Rectal smooth muscle tissue (tissue), 1 donor: ENCODE data around the gene MYL5.

Experiments
- H3K27ac ChIP-seq: one replicate; pipeline ENCODE4 v1.7.0; 2013; ENCODE audit warnings: low read depth, low read length, inconsistent platforms
- H3K27me3 ChIP-seq: one replicate; pipeline ENCODE4 v1.7.0; 2013; ENCODE audit warnings: low read length; ENCODE audit not compliant: control insufficient read depth, insufficient read depth
- H3K36me3 ChIP-seq: one replicate; pipeline ENCODE4 v1.7.0; 2013; ENCODE audit warnings: low read length; ENCODE audit not compliant: control insufficient read depth, insufficient read depth
- H3K4me1 ChIP-seq: one replicate; pipeline ENCODE4 v1.7.0; 2013; ENCODE audit warnings: low read length; ENCODE audit not compliant: control insufficient read depth, insufficient read depth
- H3K4me3 ChIP-seq: one replicate; pipeline ENCODE4 v1.7.0; 2013; ENCODE audit warnings: low read length
- H3K9ac ChIP-seq: one replicate; pipeline ENCODE4 v1.7.0; 2013; ENCODE audit warnings: low read length

Gene MYL5

DNA sequence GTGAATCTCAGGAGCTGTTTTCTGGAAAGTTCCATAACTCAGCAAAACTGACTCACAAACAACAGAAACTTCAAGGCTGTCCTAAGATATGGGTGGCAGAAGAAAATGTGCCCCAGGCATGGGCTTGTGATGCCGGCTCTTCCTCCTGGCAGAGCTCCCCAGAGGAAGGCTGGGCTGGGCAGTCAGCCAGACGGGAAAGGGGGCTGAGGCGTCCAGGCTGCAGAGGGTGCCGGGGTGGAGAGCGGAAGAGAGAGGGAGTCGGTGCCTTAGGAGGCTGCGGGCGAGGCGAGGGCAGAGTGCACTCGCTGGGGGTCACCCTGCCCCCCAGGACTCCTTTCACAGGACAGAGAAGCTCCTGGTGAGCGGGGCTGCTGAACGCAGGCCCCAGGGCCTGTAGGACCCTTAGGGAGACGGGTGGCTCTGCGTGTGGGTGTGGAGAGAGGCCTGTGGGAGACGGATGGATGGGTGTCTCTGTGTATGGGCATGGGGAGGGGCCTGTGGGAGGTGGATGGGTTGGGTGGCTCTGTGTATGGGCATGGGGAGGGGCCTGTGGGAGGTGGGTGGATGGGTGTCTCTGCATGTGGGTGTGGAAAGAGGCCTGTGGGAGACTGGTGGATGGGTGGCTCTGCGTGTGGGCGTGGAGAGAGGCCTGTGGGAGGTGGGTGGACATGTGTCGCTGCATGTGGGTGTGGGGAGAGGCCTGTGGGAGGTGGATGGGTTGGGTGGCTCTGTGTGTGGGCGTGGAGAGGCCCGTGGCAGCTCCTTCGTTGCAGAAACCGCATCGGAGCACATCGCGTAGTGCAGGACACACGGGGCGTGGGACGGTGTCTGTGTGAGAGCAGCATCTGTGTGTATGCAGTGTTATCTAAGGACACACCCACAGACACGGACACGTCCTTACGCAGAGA, 47.2 kb downstream of the MYL5 start:
- H3K27ac ChIP-seq, result no peak overlapping the region
- H3K4me1 ChIP-seq, result no peaks in the 10 kb centered on the region
- no peaks in the 10 kb centered on the region for H3K36me3 ChIP-seq
- no peaks in the 10 kb centered on the region for H3K27me3 ChIP-seq
- no peak overlapping the region for H3K9ac ChIP-seq
- no peak overlapping the region for H3K4me3 ChIP-seq

DNA sequence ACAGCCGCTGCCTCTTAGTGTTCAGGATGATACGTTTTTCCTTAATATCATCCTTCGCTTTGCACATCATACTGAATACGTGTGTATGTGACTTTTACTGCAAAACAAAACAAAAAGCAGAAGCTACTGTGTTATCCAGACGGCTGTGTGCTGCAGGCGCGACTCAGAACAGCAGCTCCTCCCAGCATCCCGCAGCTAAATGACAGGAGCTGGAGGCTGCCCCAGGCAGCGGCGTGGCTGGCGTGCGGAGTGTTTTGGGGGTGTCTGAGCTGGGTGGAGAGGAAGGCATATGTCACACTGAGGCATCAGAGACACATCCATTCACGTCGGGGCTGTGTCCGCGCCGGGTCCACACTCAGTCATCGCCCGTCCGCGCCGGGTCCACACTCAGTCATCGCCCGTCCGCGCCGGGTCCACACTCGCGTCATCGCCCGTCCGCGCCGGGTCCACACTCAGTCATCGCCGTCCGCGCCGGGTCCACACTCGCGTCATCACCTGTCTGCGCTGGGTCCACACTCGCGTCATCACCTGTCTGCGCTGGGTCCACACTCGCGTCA, 47.9 kb downstream of the MYL5 start:
- H3K27ac ChIP-seq, result no peak overlapping the region
- no peak overlapping the region for H3K4me3 ChIP-seq
- no peaks in the 10 kb centered on the region for H3K36me3 ChIP-seq
- no peaks in the 10 kb centered on the region for H3K4me1 ChIP-seq
- no peaks in the 10 kb centered on the region for H3K27me3 ChIP-seq
- H3K9ac ChIP-seq, result no peak overlapping the region

DNA sequence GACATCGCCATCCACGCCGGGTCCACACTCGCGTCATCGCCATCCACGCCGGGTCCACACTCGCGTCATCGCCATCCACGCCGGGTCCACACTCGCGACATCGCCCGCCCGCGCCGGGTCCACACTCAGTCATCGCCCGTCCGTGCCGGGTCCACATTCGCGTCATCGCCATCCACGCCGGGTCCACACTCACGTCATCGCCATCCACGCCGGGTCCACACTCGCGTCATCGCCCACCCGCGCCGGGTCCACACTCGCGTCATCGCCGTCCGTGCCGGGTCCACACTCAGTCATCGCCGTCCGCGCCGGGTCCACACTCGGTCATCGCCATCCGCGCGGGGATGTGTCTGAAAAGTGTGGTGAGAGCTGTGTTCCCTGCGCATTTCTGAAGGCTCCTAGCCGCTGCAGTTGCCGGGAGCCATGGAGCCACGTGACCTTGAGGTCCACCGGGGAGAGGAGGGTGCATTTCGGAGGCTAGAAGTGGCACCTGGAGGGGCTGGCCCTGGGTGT, 48.6 kb downstream of the MYL5 start:
- no peak overlapping the region for H3K27ac ChIP-seq
- no peak overlapping the region for H3K9ac ChIP-seq
- no peaks in the 10 kb centered on the region for H3K4me1 ChIP-seq
- no peak overlapping the region for H3K4me3 ChIP-seq
- no peaks in the 10 kb centered on the region for H3K36me3 ChIP-seq
- H3K27me3 ChIP-seq, result no peaks in the 10 kb centered on the region

DNA sequence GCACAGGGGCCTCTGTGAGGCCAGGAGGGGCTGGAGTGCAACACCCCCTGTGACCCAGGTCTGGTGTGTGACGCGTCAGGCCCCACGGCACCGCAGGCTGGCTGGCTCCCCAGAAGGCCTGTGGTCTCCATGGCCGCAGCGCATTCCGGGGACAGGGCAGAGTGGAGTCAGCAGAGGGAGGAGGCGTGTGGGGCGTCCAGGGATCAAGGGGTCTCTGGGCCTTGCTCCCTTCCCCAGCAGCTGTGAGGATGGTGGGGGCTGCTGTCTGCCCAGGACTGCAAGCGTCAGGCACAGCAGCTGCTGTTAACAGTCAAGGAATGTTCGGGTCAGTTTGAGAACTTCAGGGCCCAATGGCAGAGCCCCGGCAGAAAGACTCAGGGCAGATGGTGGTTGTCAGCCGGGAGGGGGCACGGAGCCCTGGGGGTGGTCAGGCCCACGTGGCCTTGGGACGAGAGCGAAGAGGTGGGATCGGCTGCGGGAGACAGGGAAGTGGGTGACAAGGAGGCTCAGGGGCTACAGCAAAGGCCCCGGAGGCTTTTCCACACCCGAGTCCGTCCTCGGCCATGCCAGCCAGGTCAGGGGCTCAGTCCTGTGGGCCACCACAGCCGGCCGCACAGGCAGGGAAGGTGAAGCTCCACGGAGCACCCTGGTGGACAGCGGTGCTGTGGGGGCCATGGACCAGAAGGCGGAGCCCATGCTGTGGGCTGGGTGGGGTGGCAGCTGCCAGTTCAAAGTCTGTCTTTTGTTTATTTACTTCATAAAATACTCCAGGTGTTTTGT, 49.6 kb downstream of the MYL5 start:
- no peak overlapping the region for H3K4me3 ChIP-seq
- H3K4me1 ChIP-seq, result no peaks in the 10 kb centered on the region
- no peak overlapping the region for H3K27ac ChIP-seq
- no peaks in the 10 kb centered on the region for H3K36me3 ChIP-seq
- no peaks in the 10 kb centered on the region for H3K27me3 ChIP-seq
- H3K9ac ChIP-seq, result no peak overlapping the region

DNA sequence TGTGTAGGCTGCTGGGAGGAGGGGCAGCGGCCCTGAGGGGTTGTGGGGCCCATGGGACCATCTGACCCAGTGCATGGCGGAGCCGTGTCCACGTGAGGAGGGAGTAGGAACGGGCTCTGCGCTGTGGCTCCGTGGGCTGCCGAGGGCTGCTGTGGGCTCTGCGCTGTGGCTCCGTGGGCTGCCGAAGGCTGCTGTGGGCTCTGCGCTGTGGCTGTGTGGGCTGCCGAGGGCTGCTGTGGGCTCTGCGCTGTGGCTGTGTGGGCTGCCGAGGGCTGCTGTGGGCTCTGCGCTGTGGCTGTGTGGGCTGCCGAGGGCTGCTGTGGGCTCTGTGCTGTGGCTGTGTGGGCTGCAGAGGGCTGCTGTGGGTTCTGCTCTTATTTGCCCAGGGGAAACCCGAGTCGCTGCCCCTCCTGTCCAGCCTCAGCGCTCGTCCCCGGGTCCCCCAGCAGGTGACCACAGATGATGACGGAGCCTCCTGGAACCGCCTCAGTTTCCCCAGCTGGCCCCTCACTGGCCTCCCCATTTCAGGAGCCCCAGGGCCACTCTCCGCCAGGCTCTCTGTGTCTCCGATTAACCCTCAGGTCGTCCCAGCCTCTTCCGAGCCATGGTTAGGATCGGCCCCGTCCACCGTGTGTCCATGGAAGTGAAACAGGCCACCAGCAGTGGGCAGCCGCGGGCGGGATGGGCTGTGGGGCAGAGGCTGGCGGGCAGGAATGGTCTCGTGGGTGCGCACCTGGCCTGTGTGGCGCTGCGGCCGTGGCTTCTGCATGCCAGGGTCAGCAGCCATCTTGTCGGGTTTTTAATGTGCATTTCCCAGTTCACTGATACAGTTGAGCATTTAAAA, 51.3 kb downstream of the MYL5 start:
- Histone ChIP-seq H3K27me3 (no peaks in the 10 kb centered on the region), H3K36me3 (no peaks in the 10 kb centered on the region), H3K4me1 (no peaks in the 10 kb centered on the region), H3K4me3 (no peak overlapping the region), H3K9ac (no peak overlapping the region), H3K27ac (no peak overlapping the region)

DNA sequence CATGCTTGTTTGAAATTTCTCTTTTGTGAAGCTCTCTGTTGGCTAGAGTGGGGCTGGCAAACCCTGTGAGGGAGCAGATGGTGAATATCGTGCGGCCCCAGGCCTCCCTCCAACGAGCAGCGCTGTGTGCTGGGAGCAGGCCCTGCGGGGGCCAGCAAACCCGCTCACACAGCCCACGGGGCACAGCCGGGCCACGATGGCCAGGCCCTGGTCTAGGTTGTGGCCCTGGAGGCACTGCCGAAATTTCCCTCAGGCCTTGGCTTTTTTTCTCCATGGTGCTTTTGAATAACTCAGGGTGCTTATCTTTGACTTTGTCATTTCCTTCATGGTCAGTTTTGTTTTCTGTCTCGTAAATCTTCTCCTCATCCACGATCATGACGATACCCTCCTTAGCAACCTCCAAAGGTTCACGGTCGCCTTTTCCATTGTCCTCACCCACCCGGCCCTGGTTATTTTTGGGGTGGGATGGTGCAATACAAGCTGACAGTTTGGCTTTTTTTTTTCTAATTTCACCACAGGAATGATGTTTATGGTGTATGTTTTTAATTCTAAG, 52.0 kb downstream of the MYL5 start:
- Histone ChIP-seq H3K36me3 (no peaks in the 10 kb centered on the region), H3K9ac (no peak overlapping the region), H3K4me3 (no peak overlapping the region), H3K27me3 (no peaks in the 10 kb centered on the region), H3K27ac (no peak overlapping the region), H3K4me1 (no peaks in the 10 kb centered on the region)

DNA sequence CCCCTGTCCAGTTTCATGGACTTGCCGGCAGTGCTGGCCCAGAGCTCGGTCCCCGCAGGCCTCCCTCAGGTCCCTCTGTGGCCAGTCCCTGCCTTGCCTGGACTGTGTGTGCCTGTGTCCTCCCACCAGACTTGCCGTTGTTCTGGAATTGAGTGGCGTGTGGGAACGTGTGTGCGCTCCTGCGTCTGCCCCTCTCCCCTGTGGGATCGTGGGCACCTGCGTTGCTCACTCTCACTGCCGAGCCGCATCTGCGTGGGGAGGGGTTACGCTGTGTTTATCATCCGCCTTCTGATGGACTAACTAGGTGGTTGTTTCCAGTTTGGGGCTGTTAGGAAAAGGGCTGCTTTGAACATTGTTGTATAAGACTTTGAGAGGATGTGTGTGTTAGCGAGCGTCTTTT, 52.5 kb downstream of the MYL5 start:
- Histone ChIP-seq H3K27me3 (no peaks in the 10 kb centered on the region), H3K4me1 (no peaks in the 10 kb centered on the region), H3K9ac (no peak overlapping the region), H3K4me3 (no peak overlapping the region), H3K36me3 (no peaks in the 10 kb centered on the region), H3K27ac (no peak overlapping the region)

DNA sequence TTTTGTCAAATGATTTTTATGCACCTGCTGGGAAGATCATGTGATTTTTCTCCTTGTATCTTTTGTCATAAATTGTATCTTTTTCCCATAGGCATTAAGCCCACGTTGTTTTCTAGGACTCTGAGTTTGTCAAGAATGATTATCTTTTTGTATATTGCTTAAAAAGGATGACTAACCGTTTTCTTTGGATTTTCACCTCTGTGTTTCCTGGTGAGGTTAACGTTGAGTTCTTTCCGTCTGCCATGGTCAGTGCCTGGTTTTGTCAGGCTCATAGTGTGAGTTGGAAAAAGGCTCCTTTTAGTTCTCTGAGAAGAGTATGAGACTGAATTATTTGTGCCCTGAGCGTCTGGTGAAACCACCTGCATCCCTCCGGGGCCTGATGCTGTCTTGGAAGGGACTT, 53.2 kb downstream of the MYL5 start:
- Histone ChIP-seq H3K27ac (no peak overlapping the region), H3K27me3 (no peaks in the 10 kb centered on the region), H3K36me3 (peaks cover 2% of the 10 kb centered on the region), H3K4me1 (no peaks in the 10 kb centered on the region), H3K9ac (no peak overlapping the region), H3K4me3 (no peak overlapping the region)

DNA sequence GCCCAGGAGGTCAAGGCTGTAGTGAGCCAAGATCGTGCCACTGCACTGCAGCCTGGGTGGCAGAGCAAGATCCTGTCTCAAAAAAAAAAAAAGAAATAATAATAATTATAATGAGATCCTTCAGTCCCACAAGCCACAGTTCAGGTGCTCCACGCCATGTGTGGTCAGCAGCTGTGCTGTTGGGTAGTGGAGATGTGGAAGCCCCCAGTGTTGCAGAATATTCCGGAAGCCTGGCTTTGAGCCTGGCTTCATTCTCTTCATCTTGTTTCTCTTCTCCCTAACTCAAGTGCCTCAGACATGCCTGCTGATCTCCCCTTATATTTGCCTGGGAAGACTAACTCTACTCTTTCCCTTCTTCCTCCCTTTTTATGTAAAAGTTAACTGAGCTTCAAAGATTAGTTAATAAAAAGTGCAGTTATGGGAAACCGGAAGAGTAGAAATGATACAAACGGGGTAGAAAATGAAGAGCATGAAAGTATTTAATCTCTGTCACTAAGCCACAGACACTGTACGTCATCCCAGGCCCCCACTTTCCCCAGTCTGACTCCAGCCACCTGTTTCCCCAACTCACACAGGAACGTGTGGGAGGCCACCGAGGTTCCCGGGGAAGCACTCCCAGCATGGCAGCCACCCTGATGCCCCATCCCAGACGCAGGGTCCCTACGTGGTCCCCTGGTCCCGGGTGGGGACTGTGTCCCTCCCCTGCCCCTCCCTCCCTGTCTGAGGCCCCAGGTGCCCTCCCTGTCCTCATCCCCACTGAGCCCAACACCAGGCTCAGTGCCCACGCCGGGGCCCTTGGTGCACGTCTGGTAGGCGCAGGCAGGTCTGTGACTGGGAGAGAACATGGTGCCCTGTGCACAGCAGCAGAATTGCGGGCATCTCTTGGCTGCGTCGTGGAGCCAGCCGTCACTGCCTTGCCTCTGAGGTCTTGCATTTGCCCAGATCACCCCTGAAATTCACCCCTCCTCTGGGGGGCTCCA, 55.3 kb downstream of the MYL5 start:
- Histone ChIP-seq H3K4me1 (no peaks in the 10 kb centered on the region), H3K4me3 (no peak overlapping the region), H3K9ac (no peak overlapping the region), H3K27me3 (no peaks in the 10 kb centered on the region), H3K27ac (no peak overlapping the region), H3K36me3 (peaks cover 13% of the 10 kb centered on the region)

DNA sequence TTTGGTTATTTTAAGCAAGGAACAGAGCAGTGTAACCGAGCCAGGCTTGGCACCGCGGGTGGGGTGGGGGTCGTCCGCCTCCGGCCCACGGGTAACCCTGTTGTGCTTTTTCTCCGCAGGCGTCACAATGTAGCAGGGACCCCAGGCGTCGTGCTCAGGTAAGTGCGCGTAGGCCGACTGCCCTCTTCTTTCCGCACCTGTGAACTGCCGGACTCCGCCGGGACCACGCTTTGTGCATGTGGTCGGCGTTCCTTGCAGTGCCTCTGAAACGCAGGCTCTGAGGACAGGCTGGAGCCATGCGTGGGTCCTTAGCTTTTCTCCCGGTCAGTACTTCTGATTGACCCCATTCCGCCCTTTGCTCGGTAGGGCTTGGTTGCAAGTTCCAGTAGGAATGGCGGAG, 56.2 kb downstream of the MYL5 start:
- no peaks in the 10 kb centered on the region for H3K27me3 ChIP-seq
- no peak overlapping the region for H3K27ac ChIP-seq
- H3K4me3 ChIP-seq, result no peak overlapping the region
- no peak overlapping the region for H3K9ac ChIP-seq
- peaks cover 17% of the 10 kb centered on the region for H3K36me3 ChIP-seq
- no peaks in the 10 kb centered on the region for H3K4me1 ChIP-seq
